ENCODE results near the gene DNAAF1.

DNA sequence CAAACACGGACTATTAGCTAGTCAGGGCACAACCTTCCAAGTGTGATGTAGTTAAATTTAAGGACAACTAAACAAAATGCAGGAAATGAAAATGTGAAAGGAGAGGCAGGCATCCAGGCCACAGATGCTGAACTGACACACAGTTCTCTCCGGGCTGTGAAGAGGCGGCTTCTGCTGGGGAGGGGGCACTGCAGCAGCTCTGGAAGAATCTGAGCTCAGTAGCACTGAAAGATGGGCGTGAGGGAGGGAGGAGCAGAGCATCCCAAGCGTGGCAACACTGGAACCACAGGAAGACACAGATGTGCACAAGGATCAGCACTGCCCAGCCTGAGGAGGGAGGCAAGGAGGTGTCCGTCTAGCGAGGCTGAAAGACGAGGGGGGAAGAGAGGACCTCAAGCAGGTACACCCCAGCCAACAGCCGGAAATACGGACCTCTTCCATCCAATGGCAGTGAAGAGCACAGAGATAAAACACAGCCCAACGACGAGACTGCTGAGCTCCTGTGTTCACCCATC lies 39.8 kb upstream of the DNAAF1 start:
- TF ChIP-seq CTCF (IDR thresholded peaks at IDR 0.05; ENCODE audit: low read depth, low read length) (no peak), EZH2phosphoT487 (IDR thresholded peaks at IDR 0.05; ENCODE audit: low read depth) (no peak)

Measured in OCI-LY3 (cell line).